Spleen (tissue), 11 donors: ENCODE results near the gene PSMD13. TPM values are rescaled to one million over a fixed set of nuclear protein-coding genes. Genes with fewer than 3 reads are reported as not detected.
A peak's percentile ranks its signal among the peaks of the same experiment; 100 is the strongest.
"Not testable (repeated sequence)": the region's sequence is repeated elsewhere in the genome, so short reads cannot be mapped to it uniquely, and the experiment has no call there.

Experiments
- DNase-seq: peaks from one replicate; pipeline ENCODE4 v3.0.0-alpha.2; 2020
- H3K27ac ChIP-seq, 8 donors: fragments of 200-600 bp; sonication (generic) in 7 of 8; 1 replicate in 4 of 8; 2 replicates in 4 of 8; pipeline versions ENCODE4 v1.5.0 to v1.8.0; 2016 to 2021; ENCODE audit warnings: inconsistent platforms in 4 of 8, mild to moderate bottlenecking in 4 of 8, moderate library complexity in 1 of 8
- H3K27me3 ChIP-seq, 7 donors: fragments of 200-600 bp; sonication (generic) in 6 of 7; replicated peaks in 1 of 7; 1 replicate in 4 of 7; 2 replicates in 3 of 7; pipeline versions ENCODE4 v1.5.0 to v1.8.0; 2016 to 2021; ENCODE audit warnings: inconsistent platforms in 3 of 7, mild to moderate bottlenecking in 1 of 7
- H3K36me3 ChIP-seq, 6 donors: fragments of 200-600 bp; sonication (generic) in 5 of 6; 1 replicate in 4 of 6; 2 replicates in 2 of 6; pipeline versions ENCODE4 v1.5.0 to v1.8.0; 2016 to 2021; ENCODE audit warnings: inconsistent platforms in 2 of 6
- H3K4me1 ChIP-seq, 6 donors: fragments of 200-600 bp; sonication (generic) in 5 of 6; 1 replicate in 3 of 6; 2 replicates in 3 of 6; pipeline versions ENCODE4 v1.5.0 to v1.8.0; 2016 to 2021; ENCODE audit warnings: inconsistent platforms in 3 of 6
- H3K4me3 ChIP-seq, 8 donors: fragments of 200-600 bp; sonication (generic) in 7 of 8; 1 replicate in 4 of 8; 2 replicates in 4 of 8; pipeline versions ENCODE4 v1.5.0 to v1.8.0; 2016 to 2021; ENCODE audit warnings: inconsistent platforms in 4 of 8, mild to moderate bottlenecking in 4 of 8, moderate library complexity in 2 of 8
- H3K9me3 ChIP-seq, 8 donors: fragments of 200-600 bp; sonication (generic) in 7 of 8; 1 replicate in 4 of 8; 2 replicates in 4 of 8; pipeline versions ENCODE4 v1.5.0 to v1.8.0; 2016 to 2021; ENCODE audit warnings: inconsistent platforms in 4 of 8
- POLR2A ChIP-seq, 3 donors: fragments of 450-650 bp; IDR thresholded peaks; one replicate each; pipeline ENCODE4 v1.5.1; 2017; ENCODE audit warnings: antibody characterized with exemption in 3 of 3, mild to moderate bottlenecking in 1 of 3
- POLR2AphosphoS5 ChIP-seq, 3 donors: sonication (generic); formaldehyde crosslinking; IDR thresholded peaks; one replicate each; pipeline ENCODE4 v1.5.1; 2017; ENCODE audit warnings: antibody characterized with exemption in 3 of 3
- WGBS, 5 donors: extraction: QIAGEN DNeasy Blood & Tissue Kit in 3 of 5; methylation state at CpG; one replicate each; pipeline versions ENCODE4 v1.1.5 to v1.1.7; 2013 to 2018; 5-methylcytosine and 5-hydroxymethylcytosine counted together
- intact Hi-C: fragments of 100-400 bp; cut with DNase I; formaldehyde crosslinking; loops from one replicate; pipeline ENCODE4 v1.15.0; 2023; ENCODE audit warnings: low total_unique reads
- polyA plus RNA-seq, 3 donors: library from polyadenylated mRNA; stranded (reverse); fragments of 200-250 nt; gene quantifications; one replicate each; pipeline ENCODE4 v1.2.1, GENCODE V29; 2013
- total RNA-seq, 7 donors: library from RNA; depleted of rRNA in 3 of 7; stranded (reverse); fragments of >200 nt in 3 of 7; fragmentation: NEBNext Ultra II Directional in 4 of 7; extraction: Animal tissue kit (Norgen Biotek cat#: 25700) in 4 of 7; gene quantifications; one replicate each; pipeline versions ENCODE4 v1.1.0 to v1.2.1, GENCODE V29; 2016 to 2021
- TF ChIP-seq, protein P1 (sequence below), 11 experiments: fragments of 200-600 bp in 7 of 11; fragments of 450-650 bp in 4 of 11; sonication (generic) in 4 of 11; IDR thresholded peaks in 8 of 11; conservative IDR thresholded peaks in 3 of 11; 1 replicate in 7 of 11; 2 replicates in 4 of 11; pipeline versions ENCODE4 v1.4.0 to v1.8.0; 2016 to 2021; ENCODE audit warnings: antibody characterized with exemption in 11 of 11, inconsistent platforms in 4 of 11, mild to moderate bottlenecking in 1 of 11
- donor health status: healthy with polysubstance abuse.
- donor health status: DM: no; HTN: no; CAD: no; lungs with moderate emphysema.
- donor health status: DM: no; HTN: no; CAD: no.
- donor health status: Bipolar disorder and iron deficiency.
- donor health status: healthy.
- donor health status: DM: no; HTN: no; CAD: no.
- donor health status: DM: yes; HTN: yes; CAD: no.

Gene PSMD13
- total and polyA plus RNA-seq, 10 donors, result 93.6 to 229 (median 102) TPM

GRCh38 chr11:283405-284104 lies 46.8 kb downstream of the PSMD13 start:
- no peak for TF ChIP-seq POLR2A (IDR thresholded peaks at IDR 0.05)
- TF ChIP-seq, protein P1, sequence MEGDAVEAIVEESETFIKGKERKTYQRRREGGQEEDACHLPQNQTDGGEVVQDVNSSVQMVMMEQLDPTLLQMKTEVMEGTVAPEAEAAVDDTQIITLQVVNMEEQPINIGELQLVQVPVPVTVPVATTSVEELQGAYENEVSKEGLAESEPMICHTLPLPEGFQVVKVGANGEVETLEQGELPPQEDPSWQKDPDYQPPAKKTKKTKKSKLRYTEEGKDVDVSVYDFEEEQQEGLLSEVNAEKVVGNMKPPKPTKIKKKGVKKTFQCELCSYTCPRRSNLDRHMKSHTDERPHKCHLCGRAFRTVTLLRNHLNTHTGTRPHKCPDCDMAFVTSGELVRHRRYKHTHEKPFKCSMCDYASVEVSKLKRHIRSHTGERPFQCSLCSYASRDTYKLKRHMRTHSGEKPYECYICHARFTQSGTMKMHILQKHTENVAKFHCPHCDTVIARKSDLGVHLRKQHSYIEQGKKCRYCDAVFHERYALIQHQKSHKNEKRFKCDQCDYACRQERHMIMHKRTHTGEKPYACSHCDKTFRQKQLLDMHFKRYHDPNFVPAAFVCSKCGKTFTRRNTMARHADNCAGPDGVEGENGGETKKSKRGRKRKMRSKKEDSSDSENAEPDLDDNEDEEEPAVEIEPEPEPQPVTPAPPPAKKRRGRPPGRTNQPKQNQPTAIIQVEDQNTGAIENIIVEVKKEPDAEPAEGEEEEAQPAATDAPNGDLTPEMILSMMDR (IDR thresholded peaks at IDR 0.05 in 8 of 11, conservative IDR thresholded peaks at IDR 0.05 in 3 of 11), result no peak
- peak in 1 of 3 donors; percentile 24 for TF ChIP-seq POLR2AphosphoS5 (IDR thresholded peaks at IDR 0.05)
- intact Hi-C loops, result no loop called here
- Histone ChIP-seq H3K4me3 (no peak overlapping the region), H3K4me1 (peaks cover 26 to 97% (median 51%) of the 10 kb centered on the region in 6 donors), H3K9me3 (no peaks in the 10 kb centered on the region), H3K27ac (no peak overlapping the region), H3K36me3 (peaks cover 0 to 36% (median 0%) of the 10 kb centered on the region in 6 donors), H3K27me3 (peaks cover 0 to 95% (median 44%) of the 10 kb centered on the region in 7 donors)
- 77 to 86% (median 85%) methylated on average over 22 to 23 of the region's 23 CpGs for WGBS, 5 donors
- peak; percentile 69 for DNase-seq

DNA sequence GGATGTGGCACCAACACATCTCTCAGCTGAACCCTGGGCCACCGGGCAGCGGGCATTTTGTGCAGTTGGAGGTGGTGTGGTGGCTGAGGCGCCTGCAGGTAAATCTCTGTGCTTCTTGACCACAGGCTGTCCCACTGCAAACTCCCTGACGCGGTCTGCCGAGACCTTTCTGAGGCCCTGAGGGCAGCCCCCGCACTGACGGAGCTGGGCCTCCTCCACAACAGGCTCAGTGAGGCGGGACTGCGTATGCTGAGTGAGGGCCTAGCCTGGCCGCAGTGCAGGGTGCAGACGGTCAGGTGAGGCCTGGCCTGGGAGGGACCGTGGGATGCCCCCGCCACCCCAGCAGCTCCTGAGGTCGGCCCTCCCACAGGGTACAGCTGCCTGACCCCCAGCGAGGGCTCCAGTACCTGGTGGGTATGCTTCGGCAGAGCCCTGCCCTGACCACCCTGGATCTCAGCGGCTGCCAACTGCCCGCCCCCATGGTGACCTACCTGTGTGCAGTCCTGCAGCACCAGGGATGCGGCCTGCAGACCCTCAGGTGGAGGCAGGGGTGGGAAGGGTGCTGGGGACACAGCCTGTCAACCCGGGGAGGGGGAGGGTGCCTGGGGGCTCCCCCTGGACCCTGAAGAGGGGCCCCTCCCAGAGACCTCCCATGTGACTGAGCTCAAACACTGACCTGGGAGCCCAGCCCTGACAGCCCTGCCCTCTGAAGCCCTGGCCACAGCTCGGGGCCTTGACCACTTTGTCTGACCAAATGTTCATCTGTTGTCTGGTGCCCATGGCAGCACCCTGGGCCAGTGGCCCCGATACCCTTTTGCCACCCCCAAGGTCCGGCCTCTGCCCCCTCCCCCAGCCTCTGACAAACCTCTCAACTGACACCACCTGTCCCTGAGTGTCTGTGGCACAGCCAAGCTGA lies 47.6 kb downstream of the PSMD13 start:
- no peaks in the 10 kb centered on the region for H3K9me3 ChIP-seq
- H3K36me3 ChIP-seq, result peaks cover 0 to 36% (median 0%) of the 10 kb centered on the region in 6 donors
- peak; percentile 77 for DNase-seq
- peaks cover 24 to 91% (median 45%) of the 10 kb centered on the region in 6 donors for H3K4me1 ChIP-seq
- TF ChIP-seq POLR2A (IDR thresholded peaks at IDR 0.05) (no peak), POLR2AphosphoS5 (IDR thresholded peaks at IDR 0.05) (peak in 1 of 3 donors; percentile 63)
- WGBS, 5 donors, result 83 to 89% (median 85%) methylated on average over 16 to 24 of the region's 24 CpGs
- H3K27me3 ChIP-seq, result peaks cover 0 to 87% (median 36%) of the 10 kb centered on the region in 7 donors
- H3K27ac ChIP-seq, result no peak overlapping the region
- intact Hi-C loops, result no loop called here
- no peak overlapping the region for H3K4me3 ChIP-seq

- peak; percentile 64 for DNase-seq
- intact Hi-C loops, result no loop called here
- peaks cover 21 to 91% (median 45%) of the 10 kb centered on the region in 6 donors for H3K4me1 ChIP-seq
- H3K9me3 ChIP-seq, result no peaks in the 10 kb centered on the region
- H3K4me3 ChIP-seq, result no peak overlapping the region
- peaks cover 0 to 41% (median 0%) of the 10 kb centered on the region in 6 donors for H3K36me3 ChIP-seq
- TF ChIP-seq, protein P1 (IDR thresholded peaks at IDR 0.05 in 8 of 11, conservative IDR thresholded peaks at IDR 0.05 in 3 of 11), result no peak
- peak in 1 of 3 donors; percentile 27 for TF ChIP-seq POLR2AphosphoS5 (IDR thresholded peaks at IDR 0.05)
- WGBS, 5 donors, result 83 to 89% (median 89%) methylated on average over 16 to 29 of the region's 29 CpGs
- H3K27me3 ChIP-seq, result peaks cover 0 to 78% (median 27%) of the 10 kb centered on the region in 7 donors
- H3K27ac ChIP-seq, result no peak overlapping the region
Measured at GRCh38 chr11:285021-285893, 48.5 kb downstream of the PSMD13 start.

GRCh38 chr11:285894-286220 lies 49.1 kb downstream of the PSMD13 start:
- H3K4me1 ChIP-seq, result peaks cover 15 to 91% (median 44%) of the 10 kb centered on the region in 6 donors
- H3K27ac ChIP-seq, result no peak overlapping the region
- no peak overlapping the region for H3K4me3 ChIP-seq
- 78 to 89% (median 82%) methylated on average over 3 to 8 of the region's 8 CpGs for WGBS, 5 donors
- intact Hi-C loops, result no loop called here
- no peaks in the 10 kb centered on the region for H3K9me3 ChIP-seq
- H3K36me3 ChIP-seq, result peaks cover 0 to 47% (median 0%) of the 10 kb centered on the region in 6 donors
- H3K27me3 ChIP-seq, result peaks cover 0 to 72% (median 21%) of the 10 kb centered on the region in 7 donors
- TF ChIP-seq POLR2AphosphoS5 (IDR thresholded peaks at IDR 0.05) (no peak), POLR2A (IDR thresholded peaks at IDR 0.05) (no peak)
- TF ChIP-seq, protein P1 (IDR thresholded peaks at IDR 0.05 in 8 of 11, conservative IDR thresholded peaks at IDR 0.05 in 3 of 11), result no peak
- DNase-seq, result peak; percentile 68

DNA sequence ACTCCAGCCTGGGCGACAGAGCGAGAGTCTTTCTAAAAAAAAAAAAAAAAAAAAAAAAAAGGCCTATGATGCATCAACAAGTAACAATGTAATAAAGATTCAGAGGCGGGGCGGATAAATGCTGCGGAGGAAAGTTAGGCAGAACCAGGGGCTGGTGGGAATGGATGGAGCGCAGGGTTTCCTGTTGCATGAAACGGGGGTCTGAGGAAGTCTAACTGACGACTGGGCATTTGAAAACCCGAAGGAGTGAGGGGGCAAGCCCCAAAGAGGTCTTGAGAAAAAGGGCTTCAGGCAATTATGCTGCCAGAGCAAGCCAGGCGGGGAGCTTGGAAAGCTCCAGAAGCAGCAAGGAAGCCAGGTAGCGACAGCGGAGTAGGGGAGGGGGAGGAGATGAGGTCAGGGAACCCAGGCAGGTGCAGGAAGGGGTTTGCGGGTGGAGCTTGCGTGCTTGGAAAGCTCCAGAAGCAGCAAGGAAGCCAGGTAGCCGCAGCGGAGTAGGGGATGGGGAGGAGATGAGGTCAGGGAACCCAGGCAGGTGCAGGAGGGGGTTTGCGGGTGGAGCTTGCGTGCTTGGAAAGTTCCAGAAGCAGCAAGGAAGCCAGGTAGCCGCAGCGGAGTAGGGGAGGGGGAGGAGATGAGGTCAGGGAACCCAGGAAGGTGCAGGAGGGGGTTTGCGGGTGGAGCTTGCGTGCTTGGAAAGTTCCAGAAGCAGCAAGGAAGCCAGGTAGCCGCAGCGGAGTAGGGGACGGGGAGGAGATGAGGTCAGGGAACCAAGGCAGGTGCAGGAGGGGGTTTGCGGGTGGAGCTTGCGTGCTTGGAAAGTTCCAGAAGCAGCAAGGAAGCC lies 50.4 kb downstream of the PSMD13 start:
- H3K9me3 ChIP-seq, intact Hi-C loops: not testable (repeated sequence)
- WGBS, 5 donors, result 67 to 77% (median 74%) methylated on average over 23 to 27 of the region's 27 CpGs
- DNase-seq, result peak; percentile 77
- H3K27me3 ChIP-seq, result peaks cover 0 to 59% (median 8%) of the 10 kb centered on the region in 7 donors
- H3K4me1 ChIP-seq, result peaks cover 6 to 91% (median 33%) of the 10 kb centered on the region in 6 donors
- H3K27ac ChIP-seq, result peak overlapping the region in 7 of 8 donors; percentile 20 to 95 (median 85)
- H3K4me3 ChIP-seq, result peak overlapping the region in 6 of 8 donors; percentile 58 to 86 (median 63)
- peaks cover 0 to 55% (median 4%) of the 10 kb centered on the region in 6 donors for H3K36me3 ChIP-seq
